GM12892 (cell line): ENCODE data around the gene PKNOX1.
"Not testable (repeated sequence)": the region's sequence is repeated elsewhere in the genome, so short reads cannot be mapped to it uniquely, and the experiment has no call there.

ENCODE experiments used
- DNase-seq: peaks from one replicate; pipeline ENCODE4 v3.0.0; 2011; ENCODE audit not compliant: insufficient read length
- FAIRE-seq: peaks from 2 replicates; lab custom pipeline; 2011; peaks lifted over from hg19 to GRCh38; lab: Jason Lieb, UNC
- POLR2A ChIP-seq: IDR thresholded peaks from 2 replicates; pipeline ENCODE4 v1.6.1; 2011; ENCODE audit warnings: low read depth, low read length, control low read depth
- POLR2AphosphoS5 ChIP-seq: IDR thresholded peaks from 2 replicates; pipeline ENCODE4 v1.6.1; 2011; ENCODE audit warnings: low read depth, low read length, control low read depth
- TAF1 ChIP-seq: IDR thresholded peaks from 2 replicates; pipeline ENCODE4 v1.6.1; 2011; ENCODE audit warnings: low read depth, mild to moderate bottlenecking, control low read depth, low read length, borderline replicate concordance

PKNOX1 gene

GRCh38 chr21:43020177-43020576, 45.8 kb downstream of the PKNOX1 start:
- TF ChIP-seq POLR2A: no peak
- no peak for TF ChIP-seq TAF1
- TF ChIP-seq POLR2AphosphoS5: no peak
- no peak for DNase-seq
- no peak for FAIRE-seq

GRCh38 chr21:43020771-43021170, 46.4 kb downstream of the PKNOX1 start:
- no peak for TF ChIP-seq POLR2AphosphoS5
- no peak for TF ChIP-seq TAF1
- no peak for TF ChIP-seq POLR2A
- DNase-seq (no peak), FAIRE-seq (no peak)

- FAIRE-seq (no peak), DNase-seq (no peak)
- TF ChIP-seq POLR2A (no peak), POLR2AphosphoS5 (no peak), TAF1 (no peak)
Observed at GRCh38 chr21:43021191-43021590, 46.8 kb downstream of the PKNOX1 start.

- DNase-seq: no peak
- TF ChIP-seq POLR2AphosphoS5 (no peak), POLR2A (no peak), TAF1 (no peak)
- FAIRE-seq: no peak
Observed at GRCh38 chr21:43021756-43022600, 47.6 kb downstream of the PKNOX1 start.

GRCh38 chr21:43023175-43023574, 48.8 kb downstream of the PKNOX1 start:
- no peak for FAIRE-seq
- TF ChIP-seq POLR2A: no peak
- no peak for TF ChIP-seq POLR2AphosphoS5
- no peak for TF ChIP-seq TAF1

GRCh38 chr21:43024439-43025136, 50.2 kb downstream of the PKNOX1 start:
- TF ChIP-seq POLR2AphosphoS5 (no peak), POLR2A (no peak), TAF1 (no peak)
- DNase-seq (no peak), FAIRE-seq (no peak)

More at GRCh38 chr21:43023175-43023574, 48.8 kb downstream of the PKNOX1 start:
- DNase-seq: no peak

- TF ChIP-seq POLR2A (no peak), POLR2AphosphoS5 (no peak), TAF1 (no peak)
- DNase-seq: no peak
- FAIRE-seq: no peak
Observed at GRCh38 chr21:43025636-43026180, 51.3 kb downstream of the PKNOX1 start.

- DNase-seq (no peak), FAIRE-seq (no peak)
- TF ChIP-seq POLR2AphosphoS5 (no peak), POLR2A (no peak), TAF1 (no peak)
Observed at GRCh38 chr21:43027846-43028731, 53.7 kb downstream of the PKNOX1 start.

GRCh38 chr21:43029785-43030184, 55.4 kb downstream of the PKNOX1 start:
- no peak for FAIRE-seq
- TF ChIP-seq TAF1 (no peak), POLR2A (no peak), POLR2AphosphoS5 (no peak)

GRCh38 chr21:43031121-43031619, 56.8 kb downstream of the PKNOX1 start:
- TF ChIP-seq POLR2AphosphoS5 (no peak), TAF1 (no peak), POLR2A (no peak)
- no peak for FAIRE-seq
- DNase-seq: no peak

More at GRCh38 chr21:43029785-43030184, 55.4 kb downstream of the PKNOX1 start:
- DNase-seq: no peak

- DNase-seq: no peak
- TF ChIP-seq POLR2AphosphoS5 (no peak), TAF1 (no peak), POLR2A (no peak)
- no peak for FAIRE-seq
Observed at GRCh38 chr21:43034101-43034500, 59.7 kb downstream of the PKNOX1 start.

- no peak for TF ChIP-seq POLR2AphosphoS5
- TF ChIP-seq POLR2A: no peak
- no peak for TF ChIP-seq TAF1
- FAIRE-seq: no peak
- no peak for DNase-seq
Observed at GRCh38 chr21:43034826-43035225, 60.5 kb downstream of the PKNOX1 start.

- DNase-seq, FAIRE-seq: not testable (repeated sequence)
Observed at GRCh38 chr21:43036889-43037288, 62.5 kb downstream of the PKNOX1 start.

- not testable (repeated sequence) for FAIRE-seq
Observed at GRCh38 chr21:43037918-43038658, 63.7 kb downstream of the PKNOX1 start.

GRCh38 chr21:43038659-43039044, 64.3 kb downstream of the PKNOX1 start:
- DNase-seq, FAIRE-seq: not testable (repeated sequence)

More at GRCh38 chr21:43037918-43038658, 63.7 kb downstream of the PKNOX1 start:
- DNase-seq: not testable (repeated sequence)

GRCh38 chr21:43042169-43042568, 67.8 kb downstream of the PKNOX1 start:
- not testable (repeated sequence) for DNase-seq, FAIRE-seq
